IPS-20b (cell line): Measurements from ENCODE around the gene CLIC5.

Source experiments
- H3K27ac ChIP-seq: one replicate; pipeline ENCODE4 v1.5.1; 2013; ENCODE audit warnings: low read length
- H3K27me3 ChIP-seq: 2 replicates; pipeline ENCODE4 v1.6.1; 2013; ENCODE audit warnings: mild to moderate bottlenecking, low read length, inconsistent platforms; ENCODE audit not compliant: insufficient read depth
- H3K36me3 ChIP-seq: 2 replicates; pipeline ENCODE4 v1.6.1; 2013; ENCODE audit warnings: low read depth, mild to moderate bottlenecking, inconsistent platforms, low read length, moderate library complexity; ENCODE audit not compliant: insufficient read depth
- H3K4me1 ChIP-seq: 2 replicates; pipeline ENCODE4 v1.6.1; 2013; ENCODE audit warnings: mild to moderate bottlenecking, control low read depth, inconsistent platforms, low read length, moderate library complexity; ENCODE audit not compliant: insufficient read depth
- H3K4me3 ChIP-seq: 2 replicates; pipeline ENCODE4 v1.5.1; 2013; ENCODE audit warnings: mild to moderate bottlenecking, low read length, inconsistent platforms
- H3K9ac ChIP-seq: 2 replicates; pipeline ENCODE4 v1.6.1; 2013; ENCODE audit warnings: low read depth, mild to moderate bottlenecking, inconsistent platforms, low read length, moderate library complexity
- H3K9me3 ChIP-seq: 2 replicates; pipeline ENCODE4 v1.6.1; 2013; ENCODE audit warnings: mild to moderate bottlenecking, low read depth, low read length, inconsistent platforms; ENCODE audit not compliant: insufficient read depth

CLIC5 gene

GRCh38 chr6:46015119-46015968 lies at the start of gene CLIC5:
Gene CLIC5, minus strand, starts transcription at chr6:46015860. Its CDS starts 318 bp downstream, at chr6:46015542.
- H3K36me3 ChIP-seq = no peaks in the 10 kb centered on the region
- H3K4me3 ChIP-seq = peak within 1 kb of the TSS; percentile 74
- peaks cover 5% of the 10 kb centered on the region; the same call in 1 of the 2 replicates for H3K9me3 ChIP-seq
- H3K9ac ChIP-seq = peak within 1 kb of the TSS; percentile 29; the same call in 1 of the 2 replicates
- H3K27me3 ChIP-seq = peaks cover 48% of the 10 kb centered on the region
- peaks cover 20% of the 10 kb centered on the region for H3K4me1 ChIP-seq
- no peak within 1 kb of the TSS for H3K27ac ChIP-seq

GRCh38 chr6:46062991-46063390 lies 47.3 kb upstream of the CLIC5 start:
- Histone ChIP-seq H3K9me3 (no peaks in the 10 kb centered on the region), H3K4me1 (no peaks in the 10 kb centered on the region; the same call in 1 of the 2 replicates), H3K27me3 (no peaks in the 10 kb centered on the region), H3K27ac (no peak overlapping the region), H3K4me3 (no peak overlapping the region), H3K9ac (no peak overlapping the region), H3K36me3 (no peaks in the 10 kb centered on the region)

GRCh38 chr6:46062312-46062711 lies 46.7 kb upstream of the CLIC5 start:
- Histone ChIP-seq H3K4me3 (no peak overlapping the region), H3K4me1 (no peaks in the 10 kb centered on the region; the same call in 1 of the 2 replicates), H3K27ac (no peak overlapping the region), H3K27me3 (no peaks in the 10 kb centered on the region), H3K36me3 (no peaks in the 10 kb centered on the region), H3K9ac (no peak overlapping the region), H3K9me3 (peaks cover 2% of the 10 kb centered on the region)

- no peak overlapping the region for H3K4me3 ChIP-seq
- H3K9ac ChIP-seq = no peak overlapping the region
- no peaks in the 10 kb centered on the region for H3K27me3 ChIP-seq
- H3K4me1 ChIP-seq = no peaks in the 10 kb centered on the region; the same call in 1 of the 2 replicates
- no peak overlapping the region for H3K27ac ChIP-seq
- peaks cover 9% of the 10 kb centered on the region for H3K9me3 ChIP-seq
- no peaks in the 10 kb centered on the region for H3K36me3 ChIP-seq
These were observed 45.8 kb upstream of the CLIC5 start for GRCh38 chr6:46061497-46061896.

DNA sequence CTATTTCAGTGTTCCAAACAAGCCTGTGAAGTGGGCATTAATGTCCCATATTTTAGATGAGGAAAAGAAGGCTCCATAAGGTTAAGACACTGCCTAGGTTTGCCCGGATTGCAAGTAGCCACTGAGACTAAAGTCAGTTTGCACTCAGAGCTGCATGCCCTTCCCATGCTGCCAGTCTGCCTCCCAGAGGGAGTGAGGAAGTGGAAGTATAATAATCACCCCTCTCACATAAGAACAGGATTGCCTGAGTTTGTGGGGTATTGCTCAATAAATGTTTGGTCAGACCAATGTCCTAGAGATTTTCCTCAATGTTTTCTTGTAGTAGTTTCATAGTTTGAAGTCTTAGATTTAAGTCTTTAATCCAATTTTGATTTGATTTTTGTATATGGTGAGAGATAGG lies 43.9 kb upstream of the CLIC5 start:
- no peaks in the 10 kb centered on the region for H3K27me3 ChIP-seq
- H3K9me3 ChIP-seq = peaks cover 9% of the 10 kb centered on the region
- H3K36me3 ChIP-seq = no peaks in the 10 kb centered on the region
- no peaks in the 10 kb centered on the region for H3K4me1 ChIP-seq
- H3K27ac ChIP-seq = no peak overlapping the region
- no peak overlapping the region for H3K4me3 ChIP-seq
- no peak overlapping the region for H3K9ac ChIP-seq

DNA sequence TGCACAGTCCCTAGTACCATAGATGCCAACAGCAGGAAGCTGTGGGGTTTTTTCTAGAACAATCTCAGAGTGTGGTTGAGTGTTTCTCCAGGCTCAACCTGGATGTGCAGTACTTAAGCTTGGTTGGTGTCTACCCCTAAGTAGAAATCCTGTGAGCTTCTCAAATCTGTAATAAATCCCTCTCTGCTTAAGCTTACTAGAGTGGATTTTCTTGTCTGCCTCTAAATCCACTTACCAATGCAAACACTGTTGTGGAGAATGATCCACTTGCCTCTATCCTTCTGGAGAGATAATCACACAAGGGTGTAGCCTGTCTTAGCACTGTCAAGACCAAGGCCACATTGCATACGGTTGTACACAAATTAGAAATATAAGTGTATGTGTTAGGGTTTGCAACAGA lies 43.3 kb upstream of the CLIC5 start:
- H3K4me3 ChIP-seq = no peak overlapping the region
- no peaks in the 10 kb centered on the region for H3K36me3 ChIP-seq
- peaks cover 9% of the 10 kb centered on the region for H3K9me3 ChIP-seq
- H3K9ac ChIP-seq = no peak overlapping the region
- H3K27me3 ChIP-seq = no peaks in the 10 kb centered on the region
- no peak overlapping the region for H3K27ac ChIP-seq
- H3K4me1 ChIP-seq = no peaks in the 10 kb centered on the region

DNA sequence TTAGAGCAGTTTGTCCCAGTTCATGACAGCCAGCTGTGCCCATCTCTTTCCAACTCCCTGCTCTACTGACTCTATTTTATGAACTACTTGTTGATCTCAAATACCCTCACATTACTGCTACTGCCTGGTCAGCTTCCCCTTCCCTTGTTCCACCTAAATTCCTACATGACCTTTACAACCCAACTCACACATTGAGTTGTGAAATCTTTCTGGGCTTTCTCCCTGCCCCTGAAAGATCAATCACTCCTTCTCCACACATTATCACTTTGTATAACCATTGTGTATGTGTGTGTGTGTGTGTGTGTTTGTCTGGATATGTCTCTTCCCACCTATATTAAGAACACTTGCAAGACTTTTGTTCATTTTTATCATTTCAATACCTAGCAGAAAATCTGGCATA lies 42.1 kb upstream of the CLIC5 start:
- H3K36me3 ChIP-seq = no peaks in the 10 kb centered on the region
- no peak overlapping the region for H3K4me3 ChIP-seq
- H3K4me1 ChIP-seq = no peaks in the 10 kb centered on the region
- peaks cover 9% of the 10 kb centered on the region for H3K9me3 ChIP-seq
- no peak overlapping the region for H3K9ac ChIP-seq
- no peaks in the 10 kb centered on the region for H3K27me3 ChIP-seq
- H3K27ac ChIP-seq = no peak overlapping the region

- Histone ChIP-seq H3K27me3 (no peaks in the 10 kb centered on the region), H3K4me3 (no peak overlapping the region), H3K9ac (no peak overlapping the region), H3K9me3 (peaks cover 9% of the 10 kb centered on the region), H3K27ac (no peak overlapping the region), H3K36me3 (no peaks in the 10 kb centered on the region), H3K4me1 (no peaks in the 10 kb centered on the region)
These were observed 41.4 kb upstream of the CLIC5 start for GRCh38 chr6:46056906-46057529.

- H3K27me3 ChIP-seq = no peaks in the 10 kb centered on the region
- no peak overlapping the region for H3K27ac ChIP-seq
- H3K36me3 ChIP-seq = no peaks in the 10 kb centered on the region
- no peak overlapping the region for H3K4me3 ChIP-seq
- H3K9me3 ChIP-seq = peaks cover 9% of the 10 kb centered on the region
- no peak overlapping the region for H3K9ac ChIP-seq
- H3K4me1 ChIP-seq = no peaks in the 10 kb centered on the region
These were observed 38.9 kb upstream of the CLIC5 start for GRCh38 chr6:46054516-46054915.

DNA sequence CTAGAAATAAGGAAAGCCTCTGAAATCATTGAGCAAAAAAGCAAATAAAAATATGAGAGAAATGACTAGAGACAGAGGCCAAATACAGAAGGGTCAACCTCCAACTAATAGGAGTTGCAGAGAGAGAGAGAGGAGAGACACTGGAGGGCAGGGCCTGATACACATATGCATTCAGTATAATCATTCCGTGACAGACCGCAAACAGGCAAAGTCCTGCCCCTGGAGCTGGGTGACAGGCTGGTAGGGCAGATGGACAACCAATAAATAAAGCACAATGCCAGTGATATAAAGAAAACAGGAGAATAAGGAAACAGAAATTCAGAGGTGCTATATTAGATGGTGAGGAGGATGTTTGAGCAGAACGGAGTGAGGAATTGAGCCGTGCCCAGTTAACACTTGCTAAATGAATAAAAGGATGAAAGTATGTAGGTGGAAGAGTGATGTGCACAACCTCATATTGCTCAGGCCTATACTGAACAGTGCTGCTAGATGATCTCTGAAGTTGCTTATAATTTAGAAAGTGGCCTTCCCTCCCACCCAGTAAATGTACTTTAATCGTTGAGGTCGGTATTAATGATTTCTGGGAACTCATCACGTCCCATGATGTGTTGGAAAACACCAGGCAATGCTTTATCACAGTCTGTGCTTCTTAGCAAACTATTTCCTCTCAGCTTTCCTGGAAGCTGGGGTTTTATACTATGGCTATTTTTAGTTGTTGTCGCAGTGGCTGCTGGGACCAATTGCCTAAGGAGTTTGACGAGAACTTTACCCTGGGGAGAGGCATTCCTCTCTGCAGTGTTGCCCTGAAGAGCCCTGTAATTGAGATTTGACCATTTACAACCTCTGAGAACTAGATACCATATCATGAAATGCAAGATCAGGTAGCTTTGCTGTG lies 37.6 kb upstream of the CLIC5 start:
- Histone ChIP-seq H3K9ac (no peak overlapping the region), H3K27me3 (no peaks in the 10 kb centered on the region), H3K9me3 (peaks cover 9% of the 10 kb centered on the region), H3K27ac (no peak overlapping the region), H3K4me1 (peaks cover 4% of the 10 kb centered on the region; the same call in 1 of the 2 replicates), H3K4me3 (no peak overlapping the region), H3K36me3 (no peaks in the 10 kb centered on the region)

DNA sequence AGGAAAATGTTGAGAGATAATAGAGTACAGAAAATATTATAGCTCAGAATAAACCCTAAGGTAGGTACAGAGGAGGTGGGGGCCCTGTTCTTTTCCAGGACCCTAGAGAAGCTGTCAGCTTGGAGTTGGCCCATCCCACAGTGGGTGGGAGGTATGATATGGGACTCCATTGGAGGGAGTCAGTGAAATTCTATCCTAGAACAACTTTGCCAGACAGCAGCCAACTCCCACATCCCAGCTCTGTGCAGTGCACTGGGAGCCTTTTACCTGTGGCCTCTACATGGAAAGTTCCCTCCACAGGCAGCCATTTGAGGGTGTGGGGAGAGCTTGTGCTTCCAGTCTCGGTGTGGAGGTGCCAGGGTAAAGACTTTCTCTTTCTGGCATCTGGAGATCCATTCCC lies 36.8 kb upstream of the CLIC5 start:
- no peaks in the 10 kb centered on the region for H3K27me3 ChIP-seq
- peaks cover 4% of the 10 kb centered on the region; the same call in 1 of the 2 replicates for H3K4me1 ChIP-seq
- H3K27ac ChIP-seq = no peak overlapping the region
- H3K4me3 ChIP-seq = no peak overlapping the region
- peaks cover 8% of the 10 kb centered on the region; the same call in 1 of the 2 replicates for H3K9me3 ChIP-seq
- H3K9ac ChIP-seq = no peak overlapping the region
- no peaks in the 10 kb centered on the region for H3K36me3 ChIP-seq
